ENCODE measurements around the gene ZNF783.
A peak's percentile ranks its signal among the peaks of the same experiment; 100 is the strongest.

Gene ZNF783

DNA sequence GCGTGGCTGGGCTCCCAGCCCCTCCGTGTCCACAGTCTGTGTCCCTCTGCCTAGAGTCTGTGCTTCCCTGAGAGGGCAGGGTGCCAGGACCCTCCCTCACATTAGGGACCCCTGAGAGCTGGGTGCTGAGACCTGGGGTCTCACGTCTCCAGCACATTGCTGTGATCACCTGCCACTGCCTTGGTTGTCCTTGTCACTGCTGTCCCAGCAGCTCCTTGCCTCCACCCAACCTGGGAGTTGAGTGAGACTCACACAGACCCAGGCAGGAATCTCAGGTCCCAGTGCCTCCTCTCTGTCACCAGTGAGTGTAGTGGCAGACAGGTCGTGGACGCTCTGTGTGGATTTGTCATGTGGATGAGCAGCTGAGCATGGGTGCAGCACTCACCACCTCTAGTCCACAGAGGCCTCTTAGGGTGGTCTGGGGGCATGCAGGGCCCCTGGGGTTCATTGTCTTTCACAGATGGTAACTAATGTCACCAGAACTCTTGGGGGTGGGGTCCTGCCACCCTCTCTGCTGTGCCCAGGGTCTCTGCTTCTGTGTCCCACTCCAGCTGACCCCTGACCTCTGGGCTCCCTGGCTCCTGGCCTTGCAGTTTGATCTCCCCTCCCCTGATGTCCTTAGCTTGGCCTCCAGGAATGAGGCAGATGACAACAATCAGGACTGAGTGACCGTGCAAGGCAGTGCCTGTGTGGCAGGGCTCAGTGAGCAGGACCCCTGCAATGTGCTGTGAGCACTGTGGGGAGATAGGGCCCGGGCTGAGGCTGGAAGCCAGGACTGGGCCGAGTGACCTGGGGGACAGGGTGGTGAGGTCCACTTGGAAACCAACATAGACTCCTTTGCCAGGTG lies 18.9 kb downstream of the ZNF783 start:
- no peaks in the 10 kb centered on the region; the same call in 1 of the 2 replicates for H3K36me3 ChIP-seq (replicated peaks)
- H3K27me3 ChIP-seq (ENCODE audit: low read depth): no peaks in the 10 kb centered on the region
- peaks cover 8% of the 10 kb centered on the region for H3K4me1 ChIP-seq
- no peak overlapping the region for H3K4me3 ChIP-seq
- in situ Hi-C loops (cut with MboI; ENCODE audit: low sequenced_read_pairs): no loop called here
- no peaks in the 10 kb centered on the region for H3K9me3 ChIP-seq
- no peak for DNase-seq (ENCODE audit: low spot score in 2 of 2)

- no peaks in the 10 kb centered on the region; the same call in 1 of the 2 replicates for H3K36me3 ChIP-seq (replicated peaks)
- no peaks in the 10 kb centered on the region for H3K27me3 ChIP-seq (ENCODE audit: low read depth)
- no peaks in the 10 kb centered on the region for H3K9me3 ChIP-seq
- in situ Hi-C loops (cut with MboI; ENCODE audit: low sequenced_read_pairs): no loop called here
- no peak for DNase-seq (ENCODE audit: low spot score in 2 of 2)
- H3K4me3 ChIP-seq: no peak overlapping the region
- H3K4me1 ChIP-seq: peaks cover 8% of the 10 kb centered on the region
Observed at GRCh38 chr7:149281508-149282330, 19.7 kb downstream of the ZNF783 start.

- H3K9me3 ChIP-seq: no peaks in the 10 kb centered on the region
- H3K27me3 ChIP-seq (ENCODE audit: low read depth): no peaks in the 10 kb centered on the region
- DNase-seq (ENCODE audit: low spot score in 2 of 2): no peak
- H3K4me3 ChIP-seq: no peak overlapping the region
- H3K36me3 ChIP-seq (replicated peaks): no peaks in the 10 kb centered on the region; the same call in 1 of the 2 replicates
- peaks cover 8% of the 10 kb centered on the region for H3K4me1 ChIP-seq
- in situ Hi-C loops (cut with MboI; ENCODE audit: low sequenced_read_pairs): no loop called here
Observed at GRCh38 chr7:149282331-149282655, 20.3 kb downstream of the ZNF783 start.

GRCh38 chr7:149283321-149283720 lies 21.3 kb downstream of the ZNF783 start:
- no peak for DNase-seq (ENCODE audit: low spot score in 2 of 2)
- Histone ChIP-seq H3K4me3 (no peak overlapping the region), H3K27me3 (ENCODE audit: low read depth) (no peaks in the 10 kb centered on the region), H3K36me3 (replicated peaks) (no peaks in the 10 kb centered on the region; the same call in 1 of the 2 replicates), H3K4me1 (peaks cover 8% of the 10 kb centered on the region), H3K9me3 (no peaks in the 10 kb centered on the region)
- in situ Hi-C loops (cut with MboI; ENCODE audit: low sequenced_read_pairs): no loop called here

- in situ Hi-C loops (cut with MboI; ENCODE audit: low sequenced_read_pairs): no loop called here
- Histone ChIP-seq H3K4me1 (peaks cover 8% of the 10 kb centered on the region), H3K27me3 (ENCODE audit: low read depth) (no peaks in the 10 kb centered on the region), H3K9me3 (no peaks in the 10 kb centered on the region), H3K36me3 (replicated peaks) (no peaks in the 10 kb centered on the region), H3K4me3 (no peak overlapping the region; the same call in 1 of the 2 replicates)
- DNase-seq (ENCODE audit: low spot score in 2 of 2): no peak
Observed at GRCh38 chr7:149284343-149284742, 22.3 kb downstream of the ZNF783 start.

DNA sequence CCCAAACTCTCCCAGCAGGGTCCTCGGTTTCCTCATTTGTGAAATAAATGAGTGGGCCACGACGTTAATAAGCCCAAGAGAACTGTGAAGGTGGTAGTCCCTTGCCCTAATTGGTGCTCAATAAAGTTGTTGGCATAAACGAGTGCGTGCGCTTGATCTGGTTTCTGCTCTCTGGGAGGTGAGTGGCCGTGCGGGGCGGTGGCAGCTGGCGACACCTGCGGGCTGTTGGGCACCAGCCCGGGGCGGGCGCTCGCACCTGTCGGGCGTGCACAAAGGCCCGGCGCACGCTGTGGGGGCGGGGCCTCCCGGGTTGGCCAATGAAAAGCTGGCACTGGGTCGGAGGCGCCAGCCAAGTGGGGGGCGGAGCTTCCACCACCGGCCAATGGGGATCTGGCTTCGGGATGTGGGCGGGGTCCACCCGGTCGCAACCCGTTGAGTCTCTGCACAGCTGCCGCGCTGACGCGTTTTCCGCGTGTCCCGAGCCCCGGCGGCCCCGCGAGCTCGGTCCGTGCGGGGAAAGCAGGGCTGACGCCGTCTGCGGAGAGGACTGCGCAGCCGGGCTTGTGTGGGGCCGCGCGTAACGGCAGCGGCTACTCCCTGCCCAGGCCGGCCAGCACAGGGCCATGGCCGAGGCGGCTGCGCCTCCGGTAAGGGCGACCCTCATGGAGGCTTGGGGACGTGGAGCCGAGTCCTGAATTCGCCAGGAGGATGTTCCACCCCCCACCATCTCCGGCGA lies 23.0 kb downstream of the ZNF783 start:
- H3K4me3 ChIP-seq: peak overlapping the region; percentile 49

DNA sequence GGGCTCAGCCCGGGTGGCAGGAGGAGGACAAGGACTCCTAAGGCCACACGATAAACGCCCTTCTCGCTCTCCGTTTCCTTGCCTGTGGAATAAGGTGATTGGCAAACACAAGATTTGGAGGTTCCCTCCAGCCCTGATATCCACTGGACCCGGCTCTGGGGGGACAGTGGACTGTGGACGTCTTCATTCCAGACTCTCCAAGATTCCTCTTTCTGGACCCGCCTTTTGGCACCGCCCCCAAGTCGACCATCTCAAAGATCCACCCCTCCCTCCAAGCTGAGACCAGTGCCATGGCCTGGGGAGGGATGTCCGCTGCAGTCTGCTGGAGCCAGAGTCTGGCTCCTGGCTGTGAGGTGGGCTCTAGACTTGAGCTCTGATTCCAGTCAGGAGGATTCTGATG lies 23.6 kb downstream of the ZNF783 start:
- H3K4me3 ChIP-seq: peak overlapping the region; percentile 49
- peaks cover 8% of the 10 kb centered on the region for H3K4me1 ChIP-seq
- DNase-seq (ENCODE audit: low spot score in 2 of 2): peak in 1 of 2 experiments; percentile 66
- no peaks in the 10 kb centered on the region for H3K9me3 ChIP-seq
- in situ Hi-C loops (cut with MboI; ENCODE audit: low sequenced_read_pairs): no loop called here
- H3K27me3 ChIP-seq (ENCODE audit: low read depth): no peaks in the 10 kb centered on the region
- no peaks in the 10 kb centered on the region for H3K36me3 ChIP-seq (replicated peaks)

More for the DNA sequence above, 23.0 kb downstream of the ZNF783 start:
- H3K9me3 ChIP-seq: no peaks in the 10 kb centered on the region
- in situ Hi-C loops (cut with MboI; ENCODE audit: low sequenced_read_pairs): no loop called here
- no peaks in the 10 kb centered on the region for H3K36me3 ChIP-seq (replicated peaks)
- H3K27me3 ChIP-seq (ENCODE audit: low read depth): no peaks in the 10 kb centered on the region
- DNase-seq (ENCODE audit: low spot score in 2 of 2): peak; percentile 86 to 97
- peaks cover 8% of the 10 kb centered on the region for H3K4me1 ChIP-seq

DNA sequence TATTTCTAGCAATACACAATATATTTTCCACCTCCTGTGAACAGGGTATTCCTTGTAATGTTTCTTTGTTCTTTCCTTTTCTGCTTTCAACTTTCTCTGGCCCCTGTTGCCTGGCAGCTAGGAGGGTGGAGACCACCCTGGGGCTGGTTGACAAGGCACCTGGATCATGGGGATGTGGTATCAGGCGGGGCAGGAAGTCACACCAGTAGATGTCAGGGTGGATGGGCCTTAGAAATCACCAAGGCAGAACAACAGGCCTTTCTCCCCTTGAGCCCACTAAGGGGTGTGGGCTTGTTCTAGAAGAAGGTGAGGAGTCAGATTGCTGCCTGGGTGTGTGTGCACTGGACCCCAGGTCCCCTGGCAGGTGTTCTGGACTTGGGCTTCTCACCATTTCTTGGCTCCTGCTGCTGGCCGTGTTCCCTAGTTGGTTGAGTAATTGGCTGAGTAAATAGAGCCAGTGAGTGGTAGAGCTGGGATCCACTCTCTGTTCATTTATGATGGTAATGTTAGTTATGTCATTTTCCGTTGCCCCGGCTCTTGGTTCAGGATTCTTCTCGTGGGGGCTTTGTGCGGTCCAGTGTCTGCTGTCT lies 24.9 kb downstream of the ZNF783 start:
- DNase-seq (ENCODE audit: low spot score in 2 of 2): no peak
- Histone ChIP-seq H3K9me3 (no peaks in the 10 kb centered on the region), H3K27me3 (ENCODE audit: low read depth) (no peaks in the 10 kb centered on the region), H3K4me1 (peaks cover 8% of the 10 kb centered on the region), H3K36me3 (replicated peaks) (no peaks in the 10 kb centered on the region), H3K4me3 (no peak overlapping the region)
- in situ Hi-C loops (cut with MboI; ENCODE audit: low sequenced_read_pairs): no loop called here

- Histone ChIP-seq H3K4me1 (peaks cover 8% of the 10 kb centered on the region), H3K4me3 (no peak overlapping the region), H3K27me3 (ENCODE audit: low read depth) (no peaks in the 10 kb centered on the region), H3K36me3 (replicated peaks) (no peaks in the 10 kb centered on the region), H3K9me3 (no peaks in the 10 kb centered on the region)
- no peak for DNase-seq (ENCODE audit: low spot score in 2 of 2)
- in situ Hi-C loops (cut with MboI; ENCODE audit: low sequenced_read_pairs): no loop called here
Observed at GRCh38 chr7:149287622-149288021, 25.6 kb downstream of the ZNF783 start.

DNA sequence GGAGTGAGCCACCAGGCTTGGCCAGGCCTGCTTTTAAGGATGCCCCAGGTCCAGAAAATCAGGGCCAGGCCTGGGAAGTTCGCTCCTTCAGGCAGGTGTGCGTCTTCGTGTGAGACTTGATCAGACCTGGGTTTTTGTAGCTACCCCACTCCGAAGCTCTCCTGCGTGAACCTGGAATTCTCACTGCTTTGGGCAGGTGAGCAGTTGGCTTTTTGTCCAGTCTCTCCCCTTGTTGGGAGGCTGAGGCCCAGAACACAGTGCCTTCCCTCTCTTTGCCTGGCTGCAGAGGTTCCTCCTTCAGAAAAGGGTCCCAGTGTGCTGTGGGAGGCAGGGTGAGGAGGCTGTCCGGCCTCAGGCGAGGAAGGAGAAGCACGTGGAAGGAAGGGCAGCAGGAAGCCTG lies 27.3 kb downstream of the ZNF783 start:
- no peaks in the 10 kb centered on the region for H3K9me3 ChIP-seq
- H3K27me3 ChIP-seq (ENCODE audit: low read depth): no peaks in the 10 kb centered on the region
- no peak for DNase-seq (ENCODE audit: low spot score in 2 of 2)
- H3K4me3 ChIP-seq: no peak overlapping the region
- in situ Hi-C loops (cut with MboI; ENCODE audit: low sequenced_read_pairs): no loop called here
- no peaks in the 10 kb centered on the region for H3K36me3 ChIP-seq (replicated peaks)
- peaks cover 8% of the 10 kb centered on the region for H3K4me1 ChIP-seq

DNA sequence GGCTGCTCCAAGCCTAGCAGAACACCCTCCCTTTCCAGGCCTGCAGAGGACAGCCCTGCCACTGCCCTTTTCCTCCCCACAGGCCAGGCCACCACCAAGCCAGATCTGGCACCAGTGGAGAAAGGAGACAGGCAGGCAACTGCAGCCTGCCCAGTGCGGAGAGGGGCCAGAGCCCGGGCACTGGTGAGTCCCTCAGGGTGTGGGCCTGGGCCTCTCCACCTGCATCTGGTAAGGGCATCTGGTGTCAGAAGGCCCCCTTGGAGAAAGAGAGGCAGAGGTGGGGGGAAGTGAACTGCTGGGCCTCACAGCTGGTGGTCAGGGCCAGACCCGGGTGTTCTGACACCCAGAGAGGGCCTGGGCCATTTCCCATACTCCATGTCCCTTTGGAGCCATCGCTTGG lies 27.9 kb downstream of the ZNF783 start:
- in situ Hi-C loops (cut with MboI; ENCODE audit: low sequenced_read_pairs): no loop called here
- Histone ChIP-seq H3K36me3 (replicated peaks) (no peaks in the 10 kb centered on the region), H3K9me3 (no peaks in the 10 kb centered on the region), H3K4me3 (no peak overlapping the region), H3K4me1 (peaks cover 4% of the 10 kb centered on the region), H3K27me3 (ENCODE audit: low read depth) (no peaks in the 10 kb centered on the region)
- DNase-seq (ENCODE audit: low spot score in 2 of 2): no peak

- H3K9me3 ChIP-seq: no peaks in the 10 kb centered on the region
- H3K4me1 ChIP-seq: no peaks in the 10 kb centered on the region
- in situ Hi-C loops (cut with MboI; ENCODE audit: low sequenced_read_pairs): no loop called here
- H3K27me3 ChIP-seq (ENCODE audit: low read depth): no peaks in the 10 kb centered on the region
- H3K4me3 ChIP-seq: no peak overlapping the region
- no peaks in the 10 kb centered on the region for H3K36me3 ChIP-seq (replicated peaks)
- DNase-seq (ENCODE audit: low spot score in 2 of 2): no peak
Observed at GRCh38 chr7:149291036-149291780, 29.2 kb downstream of the ZNF783 start.

Measured in HAP-1 (cell line).